Measurements from ENCODE around the gene MRTFA. TPM values are rescaled to one million over a fixed set of nuclear protein-coding genes. Genes with fewer than 3 reads are reported as not detected.
A peak's percentile ranks its signal among the peaks of the same experiment; 100 is the strongest.

Gene MRTFA
- total RNA-seq, 1 experiment from 2014 or later: 44.7 TPM

DNA sequence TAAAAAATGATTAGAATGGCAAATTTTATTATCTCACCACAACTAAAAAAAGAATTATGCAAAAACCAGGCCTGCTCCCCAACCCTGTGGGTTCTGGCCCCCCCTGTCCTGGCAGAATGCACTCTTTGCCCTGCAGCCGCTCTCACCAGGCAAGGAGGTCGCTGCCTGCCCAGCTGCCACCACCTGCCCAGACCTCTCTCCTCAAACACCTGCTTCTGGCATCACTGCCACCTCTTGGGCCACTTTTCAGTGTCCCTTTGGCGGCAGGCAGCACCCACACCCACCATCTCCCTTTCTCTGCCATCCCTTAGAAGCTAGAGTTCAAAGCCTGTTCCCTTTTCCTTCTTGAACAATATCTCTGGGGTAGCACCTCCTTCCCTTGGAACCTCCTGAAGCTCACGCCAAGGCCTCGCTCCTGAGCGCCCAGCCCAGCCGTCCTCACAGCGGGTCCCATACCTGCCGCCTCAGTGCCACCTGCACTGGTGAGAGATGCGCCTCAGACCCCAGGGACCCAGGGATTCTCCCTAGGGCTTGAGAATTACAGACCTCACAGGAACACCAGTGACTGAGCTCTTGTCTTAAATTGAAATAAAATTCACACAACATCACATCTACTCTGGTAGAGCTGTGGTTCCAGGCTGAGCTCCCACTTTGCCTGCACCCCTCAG lies 221.5 kb downstream of the MRTFA start:
- intact Hi-C loops (cut with micrococcal nuclease; ENCODE audit: unreplicated experiment): no loop called here
- BruUV-seq (replicated peaks): no TSS peak

DNA sequence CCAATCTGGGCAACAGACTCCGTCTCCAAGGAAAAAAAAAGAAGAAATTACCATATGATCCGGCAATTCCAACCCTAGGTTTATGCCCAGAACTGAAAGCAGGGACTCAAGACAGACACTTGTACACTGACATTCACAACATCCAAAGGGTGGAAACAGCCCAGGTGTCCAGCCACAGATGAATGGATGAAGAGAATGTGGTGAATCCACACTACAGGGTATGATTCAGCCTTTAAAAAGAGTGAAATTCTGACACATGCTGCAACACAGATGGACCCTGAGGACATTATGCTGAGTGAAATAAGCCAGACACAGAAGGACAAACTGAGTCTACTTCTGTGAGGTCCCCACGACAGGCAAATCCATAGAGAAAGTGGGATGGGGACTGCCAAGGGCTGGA lies 222.2 kb downstream of the MRTFA start:
- Histone ChIP-seq H2AFZ (no peak overlapping the region), H3K4me2 (no peak overlapping the region), H3K27me3 (ENCODE audit: insufficient read depth, low read depth) (no peaks in the 10 kb centered on the region), H3K36me3 (ENCODE audit: low read depth) (peaks cover 10% of the 10 kb centered on the region; the same call in 1 of the 2 replicates), H3K4me1 (replicated peaks; ENCODE audit: insufficient read depth) (peaks cover 13% of the 10 kb centered on the region), H3K27ac (no peak overlapping the region), H4K20me1 (ENCODE audit: insufficient read depth) (peaks cover 6% of the 10 kb centered on the region; the same call in 1 of the 2 replicates), H3K4me3 (no peak overlapping the region), H3F3A (ENCODE audit: insufficient read depth, low read depth) (peaks cover 28% of the 10 kb centered on the region; the same call in 1 of the 2 replicates), H3K9me2 (ENCODE audit: insufficient read depth) (no peaks in the 10 kb centered on the region), H3K79me2 (ENCODE audit: low read depth) (no peaks in the 10 kb centered on the region), H3K9me3 (ENCODE audit: insufficient read depth, low read depth) (no peaks in the 10 kb centered on the region)
- TF ChIP-seq, protein P1, sequence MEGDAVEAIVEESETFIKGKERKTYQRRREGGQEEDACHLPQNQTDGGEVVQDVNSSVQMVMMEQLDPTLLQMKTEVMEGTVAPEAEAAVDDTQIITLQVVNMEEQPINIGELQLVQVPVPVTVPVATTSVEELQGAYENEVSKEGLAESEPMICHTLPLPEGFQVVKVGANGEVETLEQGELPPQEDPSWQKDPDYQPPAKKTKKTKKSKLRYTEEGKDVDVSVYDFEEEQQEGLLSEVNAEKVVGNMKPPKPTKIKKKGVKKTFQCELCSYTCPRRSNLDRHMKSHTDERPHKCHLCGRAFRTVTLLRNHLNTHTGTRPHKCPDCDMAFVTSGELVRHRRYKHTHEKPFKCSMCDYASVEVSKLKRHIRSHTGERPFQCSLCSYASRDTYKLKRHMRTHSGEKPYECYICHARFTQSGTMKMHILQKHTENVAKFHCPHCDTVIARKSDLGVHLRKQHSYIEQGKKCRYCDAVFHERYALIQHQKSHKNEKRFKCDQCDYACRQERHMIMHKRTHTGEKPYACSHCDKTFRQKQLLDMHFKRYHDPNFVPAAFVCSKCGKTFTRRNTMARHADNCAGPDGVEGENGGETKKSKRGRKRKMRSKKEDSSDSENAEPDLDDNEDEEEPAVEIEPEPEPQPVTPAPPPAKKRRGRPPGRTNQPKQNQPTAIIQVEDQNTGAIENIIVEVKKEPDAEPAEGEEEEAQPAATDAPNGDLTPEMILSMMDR (conservative IDR thresholded peaks at IDR 0.05): no peak
- no peak for TF ChIP-seq EZH2 (IDR thresholded peaks at IDR 0.05; ENCODE audit: low read depth)
- ChIA-PET CTCF (no interaction called here), POLR2A (ENCODE audit: unreplicated experiment) (no interaction called here)
- intact Hi-C loops (cut with micrococcal nuclease; ENCODE audit: unreplicated experiment): no loop called here
- DNase-seq: no peak
- BruUV-seq (replicated peaks): TSS peak; percentile 9

More for the DNA sequence above, 221.5 kb downstream of the MRTFA start:
- CTCF ChIA-PET: no interaction called here
- TF ChIP-seq EZH2 (IDR thresholded peaks at IDR 0.05; ENCODE audit: low read depth): no peak
- TF ChIP-seq, protein P1 (conservative IDR thresholded peaks at IDR 0.05): no peak
- H3K4me3 ChIP-seq: no peak overlapping the region
- peaks cover under 1% of the 10 kb centered on the region; the same call in 1 of the 2 replicates for H4K20me1 ChIP-seq (ENCODE audit: insufficient read depth)
- no peak for DNase-seq
- POLR2A ChIA-PET (ENCODE audit: unreplicated experiment): no interaction called here
- H3K27me3 ChIP-seq (ENCODE audit: insufficient read depth, low read depth): no peaks in the 10 kb centered on the region
- no peak overlapping the region for H3K4me2 ChIP-seq
- H3K9me3 ChIP-seq (ENCODE audit: insufficient read depth, low read depth): no peaks in the 10 kb centered on the region
- no peak overlapping the region for H2AFZ ChIP-seq
- no peak overlapping the region for H3K27ac ChIP-seq
- H3F3A ChIP-seq (ENCODE audit: insufficient read depth, low read depth): peaks cover 22% of the 10 kb centered on the region; the same call in 1 of the 2 replicates
- no peaks in the 10 kb centered on the region for H3K9me2 ChIP-seq (ENCODE audit: insufficient read depth)
- no peaks in the 10 kb centered on the region for H3K79me2 ChIP-seq (ENCODE audit: low read depth)
- peaks cover 10% of the 10 kb centered on the region; the same call in 1 of the 2 replicates for H3K36me3 ChIP-seq (ENCODE audit: low read depth)
- peaks cover 6% of the 10 kb centered on the region for H3K4me1 ChIP-seq (replicated peaks; ENCODE audit: insufficient read depth)

DNA sequence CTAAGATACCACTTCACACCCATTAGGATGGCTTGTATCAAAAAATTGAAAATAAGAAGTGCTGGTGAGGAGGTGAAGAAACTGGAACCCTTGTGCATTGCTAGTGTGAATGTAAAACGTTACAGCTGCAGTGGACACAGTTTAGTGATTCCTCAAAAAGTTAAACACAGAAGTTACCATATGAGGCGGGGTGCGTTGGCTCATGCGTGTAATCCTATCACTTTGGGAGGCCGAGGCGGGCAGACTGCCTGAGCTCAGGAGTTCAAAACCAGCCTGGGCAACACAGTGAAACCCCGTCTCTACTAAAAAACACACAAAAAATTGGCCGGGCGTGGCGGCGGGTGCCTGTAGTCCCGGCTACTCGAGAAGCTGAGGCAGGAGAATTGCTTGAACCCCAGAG lies 222.6 kb downstream of the MRTFA start:
- no peak for TF ChIP-seq EZH2 (IDR thresholded peaks at IDR 0.05; ENCODE audit: low read depth)
- TF ChIP-seq, protein P1 (conservative IDR thresholded peaks at IDR 0.05): no peak
- Histone ChIP-seq H3K36me3 (ENCODE audit: low read depth) (peaks cover 10% of the 10 kb centered on the region; the same call in 1 of the 2 replicates), H4K20me1 (ENCODE audit: insufficient read depth) (peaks cover 6% of the 10 kb centered on the region; the same call in 1 of the 2 replicates), H3K27me3 (ENCODE audit: insufficient read depth, low read depth) (no peaks in the 10 kb centered on the region), H2AFZ (no peak overlapping the region), H3K9me3 (ENCODE audit: insufficient read depth, low read depth) (no peaks in the 10 kb centered on the region), H3K27ac (no peak overlapping the region), H3K4me2 (no peak overlapping the region), H3K9me2 (ENCODE audit: insufficient read depth) (no peaks in the 10 kb centered on the region), H3K79me2 (ENCODE audit: low read depth) (no peaks in the 10 kb centered on the region), H3K4me3 (no peak overlapping the region), H3F3A (ENCODE audit: insufficient read depth, low read depth) (peaks cover 29% of the 10 kb centered on the region; the same call in 1 of the 2 replicates), H3K4me1 (replicated peaks; ENCODE audit: insufficient read depth) (peaks cover 13% of the 10 kb centered on the region)
- no peak for DNase-seq
- ChIA-PET POLR2A (ENCODE audit: unreplicated experiment) (no interaction called here), CTCF (no interaction called here)
- intact Hi-C loops (cut with micrococcal nuclease; ENCODE audit: unreplicated experiment): no loop called here
- no TSS peak for BruUV-seq (replicated peaks)

All from PC-9 (cell line).